K562 (cell line): ENCODE results near the gene CHIC1. TPM values are rescaled to one million over a fixed set of nuclear protein-coding genes. Genes with fewer than 3 reads are reported as not detected.
A peak's percentile ranks its signal among the peaks of the same experiment; 100 is the strongest.

Experiments used
- ARID3A ChIP-seq: IDR thresholded peaks from 2 replicates; pipeline ENCODE4 v1.6.1; 2012; ENCODE audit warnings: low read depth, low read length, improper control_type of control experiment, borderline replicate concordance
- CAMTA2 ChIP-seq: fragments of 250-450 bp; sonication (Bioruptor Pico); conservative IDR thresholded peaks from 2 replicates; pipeline ENCODE4 v1.5.1; 2022
- DACH1 ChIP-seq: fragments of 450-650 bp; IDR thresholded peaks from 2 replicates; pipeline ENCODE4 v1.6.1; 2018; ENCODE audit not compliant: partially characterized antibody
- FOXA1 ChIP-seq: fragments of 450-650 bp; IDR thresholded peaks from 2 replicates; pipeline ENCODE4 v1.6.1; 2016; ENCODE audit warnings: mild to moderate bottlenecking, borderline replicate concordance
- KDM5B ChIP-seq: fragments of 200-600 bp; sonication (generic); IDR thresholded peaks from 2 replicates; pipeline ENCODE4 v1.6.1; 2012; ENCODE audit warnings: low read depth, mild to moderate bottlenecking, moderate library complexity, low read length, control low read depth, inconsistent platforms; ENCODE audit not compliant: insufficient replicate concordance
- MAZ ChIP-seq, 2 experiments: fragments of 450-650 bp in 1 of 2; sonication (generic) in 1 of 2; formaldehyde crosslinking; IDR thresholded peaks in 1 of 2; conservative IDR thresholded peaks in 1 of 2; 2 replicates each; pipeline versions ENCODE4 v1.4.0 to v1.5.0; 2020; ENCODE audit warnings: mild to moderate bottlenecking in 1 of 2, missing genetic modification reagents in 1 of 2
- MLLT1 ChIP-seq, 2 experiments: fragments of 450-650 bp; IDR thresholded peaks; 2 replicates each; pipeline ENCODE4 v1.6.1; 2016
- MYC ChIP-seq, 2 experiments: fragments of 250-450 bp in 1 of 2; sonication (Bioruptor Pico) in 1 of 2; IDR thresholded peaks; 2 replicates each; pipeline versions ENCODE4 v1.5.1 to v1.6.1; 2012 to 2021; ENCODE audit warnings: low read depth in 2 of 2, borderline replicate concordance in 1 of 2, improper control_type of control experiment in 1 of 2, low read length in 1 of 2, mild to moderate bottlenecking in 1 of 2, moderate library complexity in 1 of 2
- RBM25 ChIP-seq: fragments of 200-400 bp; formaldehyde crosslinking; IDR thresholded peaks from 2 replicates; pipeline ENCODE4 v1.6.1; 2018; ENCODE audit warnings: low read length, low read depth, moderate library complexity; ENCODE audit not compliant: severe bottlenecking
- RBM39 ChIP-seq: fragments of 200-400 bp; formaldehyde crosslinking; optimal IDR thresholded peaks from 2 replicates; pipeline ENCODE3; 2018; ENCODE audit warnings: low read depth, low read length
- SNAPC5 ChIP-seq: fragments of 250-450 bp; sonication (Bioruptor Pico); IDR thresholded peaks from 2 replicates; pipeline ENCODE4 v1.8.0; 2021; ENCODE audit warnings: moderate library complexity, mild to moderate bottlenecking, inconsistent platforms
- SREBF1 ChIP-seq: fragments of 150-350 bp; IDR thresholded peaks from 2 replicates; pipeline ENCODE4 v1.6.1; 2014; ENCODE audit warnings: antibody characterized with exemption, low read depth, low read length, borderline replicate concordance
- STAT5A ChIP-seq: IDR thresholded peaks from 2 replicates; pipeline ENCODE4 v1.6.1; 2012; ENCODE audit warnings: low read length, inconsistent platforms, borderline replicate concordance
- YY1 ChIP-seq, 3 experiments: IDR thresholded peaks; 2 replicates each; pipeline ENCODE4 v1.6.1; 2011; ENCODE audit warnings: low read length in 2 of 3, mild to moderate bottlenecking in 2 of 3, moderate library complexity in 2 of 3, borderline replicate concordance in 1 of 3, control low read depth in 1 of 3, low read depth in 1 of 3; ENCODE audit not compliant: insufficient read depth in 3 of 3, insufficient replicate concordance in 2 of 3, control insufficient read depth in 1 of 3, insufficient read length in 1 of 3; ENCODE audit errors: extremely low read depth in 1 of 3
- ZNF124 ChIP-seq: sonication (generic); formaldehyde crosslinking; IDR thresholded peaks from 2 replicates; pipeline ENCODE4 v1.8.1; 2022; ENCODE audit warnings: missing genetic modification reagents
- ZNF134 ChIP-seq: fragments of 250-450 bp; sonication (Bioruptor Pico); conservative IDR thresholded peaks from 2 replicates; pipeline ENCODE4 v1.4.0; 2020
- ZNF280B ChIP-seq: fragments of 250-450 bp; sonication (Bioruptor Pico); IDR thresholded peaks from 2 replicates; pipeline ENCODE4 v1.5.1; 2021; ENCODE audit warnings: mild to moderate bottlenecking
- ZNF354B ChIP-seq: fragments of 250-450 bp; sonication (Bioruptor Pico); IDR thresholded peaks from 2 replicates; pipeline ENCODE4 v1.4.0; 2020
- ZNF507 ChIP-seq: conservative IDR thresholded peaks from 2 replicates; pipeline ENCODE4 v1.6.1; 2017; ENCODE audit warnings: missing genetic modification characterization, missing compliant biosample characterization
- ZNF668 ChIP-seq: fragments of 250-450 bp; sonication (Bioruptor Pico); IDR thresholded peaks from 2 replicates; pipeline ENCODE4 v1.8.0; 2022; ENCODE audit warnings: mild to moderate bottlenecking, inconsistent platforms
- polyA plus RNA-seq, 8 experiments: library from polyadenylated mRNA; depleted of rRNA in 4 of 8; stranded (reverse) in 5 of 8; unstranded in 3 of 8; fragments of >200 nt; fragmentation: Nextera tagmentation in 2 of 8; fragmentation: Illumina TruSeq in 1 of 8; extraction: Ambion mirVana in 2 of 8; extraction: Trizol in 1 of 8; gene quantifications; 2 replicates each; pipeline versions ENCODE4 v1.2.1 to v1.2.3, GENCODE V29; 2011 to 2014; ENCODE audit warnings: inconsistent platforms in 1 of 8, missing spikeins in 1 of 8
- total RNA-seq, 7 experiments: library from RNA; depleted of rRNA in 6 of 7; stranded (reverse); fragments of >200 nt in 6 of 7; fragmentation: Illumina TruSeq in 2 of 7; extraction: Trizol in 2 of 7; gene quantifications; 2 replicates each; pipeline versions ENCODE4 v1.2.1 to v1.2.3, GENCODE V29; 2011 to 2021; ENCODE audit warnings: low replicate concordance in 1 of 7

Gene CHIC1
- total and polyA plus RNA-seq, 9 of the 15 experiments (the other 6 are each of a cell fraction or from before 2014, with no cell fraction given), result 0.10 to 1.5 (median 1.1) TPM

GRCh38 chrX:73562984-73563737 is at the start of gene CHIC1 (continued):
- TF ChIP-seq ARID3A, result no peak
- TF ChIP-seq RBM39, result no peak
- TF ChIP-seq ZNF124, result no peak
- no peak for TF ChIP-seq RBM25
- TF ChIP-seq MLLT1 (IDR thresholded peaks at IDR 0.05), result no peak
- no peak for TF ChIP-seq CAMTA2 (CRISPR knock-in tag)
- no peak for TF ChIP-seq ZNF507 (tag)
- no peak for TF ChIP-seq SNAPC5 (CRISPR knock-in tag)
- no peak for TF ChIP-seq SREBF1
- no peak for TF ChIP-seq ZNF134 (CRISPR knock-in tag)
- TF ChIP-seq ZNF280B (CRISPR knock-in tag), result no peak
- no peak for TF ChIP-seq MYC (IDR thresholded peaks at IDR 0.05; ENCODE audit: low read depth, low read length)
- no peak for TF ChIP-seq MYC (CRISPR knock-in tag; IDR thresholded peaks at IDR 0.05; ENCODE audit: borderline replicate concordance, low read depth)
- peak; percentile 47 to 88 (median 73) for TF ChIP-seq YY1 (IDR thresholded peaks at IDR 0.05; ENCODE audit: borderline replicate concordance in 1 of 3, control insufficient read depth in 1 of 3, extremely low read depth in 1 of 3, insufficient read depth in 3 of 3, insufficient read length in 1 of 3, insufficient replicate concordance in 2 of 3, low read depth in 1 of 3, low read length in 2 of 3)
- TF ChIP-seq STAT5A, result no peak
- TF ChIP-seq MAZ (CRISPR knock-in tag; conservative IDR thresholded peaks at IDR 0.05 in 1 of 2, IDR thresholded peaks at IDR 0.05 in 1 of 2), result peak in 1 of 2 experiments; percentile 60; a peak in 1 of 4 replicates
- no peak for TF ChIP-seq DACH1
- no peak for TF ChIP-seq FOXA1
- TF ChIP-seq ZNF354B (CRISPR knock-in tag), result no peak
- TF ChIP-seq ZNF668 (CRISPR knock-in tag), result no peak
- TF ChIP-seq KDM5B, result no peak
